NCI-H1436 treated with DMSO at 0.1 percent for 48 hours (cell line): ENCODE results near the gene LRCH3.
"Not testable (repeated sequence)": the region's sequence is repeated elsewhere in the genome, so short reads cannot be mapped to it uniquely, and the experiment has no call there.

Experiments
- DNase-seq: peaks from one replicate; lab custom pipeline; 2025; lab: John Stamatoyannopoulos, UW

LRCH3 gene

DNA sequence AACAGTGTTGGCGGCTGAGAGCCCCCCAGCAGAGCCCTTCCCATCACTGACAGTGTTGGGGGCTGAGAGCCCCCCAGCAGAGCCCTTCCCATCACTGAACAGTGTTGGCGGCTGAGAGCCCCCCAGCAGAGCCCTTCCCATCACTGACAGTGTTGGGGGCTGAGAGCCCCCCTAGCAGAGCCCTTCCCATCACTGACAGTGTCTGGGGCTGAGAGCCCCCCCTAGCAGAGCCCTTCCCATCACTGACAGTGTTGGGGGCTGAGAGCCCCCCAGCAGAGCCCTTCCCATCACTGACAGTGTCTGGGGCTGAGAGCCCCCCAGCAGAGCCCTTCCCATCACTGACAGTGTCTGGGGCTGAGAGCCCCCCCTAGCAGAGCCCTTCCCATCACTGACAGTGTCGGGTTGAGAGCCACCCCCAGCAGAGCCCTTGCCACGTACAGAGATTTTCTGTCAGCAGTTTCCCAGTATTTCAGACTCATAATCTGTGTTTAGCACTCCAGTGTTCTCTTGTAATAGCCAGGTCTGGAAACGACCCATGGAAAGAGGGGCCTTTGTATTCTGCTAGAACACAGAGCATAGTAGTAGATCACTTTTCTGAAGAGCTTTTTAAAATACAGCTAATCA, 96.5 kb downstream of the LRCH3 start:
- not testable (repeated sequence) for DNase-seq

GRCh38 chr3:197888511-197888910, 97.5 kb downstream of the LRCH3 start:
- DNase-seq, result no peak

- no peak for DNase-seq
Measured at GRCh38 chr3:197889204-197889930, 98.3 kb downstream of the LRCH3 start.

- no peak for DNase-seq
Measured at GRCh38 chr3:197890693-197891092, 99.6 kb downstream of the LRCH3 start.

- DNase-seq, result no peak
Measured at GRCh38 chr3:197892162-197892561, 101.1 kb downstream of the LRCH3 start.

GRCh38 chr3:197896421-197896820, 105.4 kb downstream of the LRCH3 start:
- DNase-seq, result no peak

GRCh38 chr3:197899833-197900478, 108.9 kb downstream of the LRCH3 start:
- no peak for DNase-seq

DNA sequence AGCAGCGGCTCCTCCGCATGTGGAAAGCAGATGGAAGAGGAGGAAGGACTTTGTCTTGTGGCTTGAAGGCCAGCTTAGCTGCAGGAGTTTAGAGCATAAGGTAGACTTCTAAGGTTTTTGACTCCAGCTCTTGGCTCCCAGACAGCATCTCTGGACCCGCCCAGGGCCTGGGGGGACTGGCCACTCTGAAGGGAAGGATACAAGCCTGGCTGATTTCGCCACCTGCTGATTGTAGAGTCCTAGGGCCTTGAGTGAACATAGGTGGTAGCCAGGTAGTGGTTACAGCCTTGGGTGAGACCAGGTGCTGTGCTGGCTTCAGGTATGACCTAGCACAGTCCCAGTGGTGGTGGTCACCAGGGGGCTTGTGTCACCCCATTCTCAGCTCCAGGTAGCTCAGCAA, 110.6 kb downstream of the LRCH3 start:
- DNase-seq, result no peak

- DNase-seq, result no peak
Measured at GRCh38 chr3:197906023-197906849, 115.2 kb downstream of the LRCH3 start.

DNA sequence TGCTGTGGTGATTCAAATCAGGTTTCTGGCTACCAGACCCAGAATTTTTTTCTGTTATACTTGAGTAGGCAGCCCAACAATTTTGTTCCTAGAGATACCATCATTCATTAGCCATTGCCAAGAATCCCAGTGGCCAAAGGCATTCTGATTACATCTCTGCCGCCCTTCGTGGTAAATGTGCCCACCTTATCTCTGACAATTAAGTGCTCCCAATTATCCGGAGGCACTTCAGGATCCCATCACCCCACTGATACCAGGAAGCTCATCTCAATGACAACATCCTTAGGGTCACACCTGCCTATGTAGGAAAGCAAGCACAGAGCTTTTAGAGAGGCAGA, 115.8 kb downstream of the LRCH3 start:
- DNase-seq, result no peak

- DNase-seq, result no peak
Measured at GRCh38 chr3:197907196-197907595, 116.1 kb downstream of the LRCH3 start.

- not testable (repeated sequence) for DNase-seq
Measured at GRCh38 chr3:197908550-197908949, 117.5 kb downstream of the LRCH3 start.

DNA sequence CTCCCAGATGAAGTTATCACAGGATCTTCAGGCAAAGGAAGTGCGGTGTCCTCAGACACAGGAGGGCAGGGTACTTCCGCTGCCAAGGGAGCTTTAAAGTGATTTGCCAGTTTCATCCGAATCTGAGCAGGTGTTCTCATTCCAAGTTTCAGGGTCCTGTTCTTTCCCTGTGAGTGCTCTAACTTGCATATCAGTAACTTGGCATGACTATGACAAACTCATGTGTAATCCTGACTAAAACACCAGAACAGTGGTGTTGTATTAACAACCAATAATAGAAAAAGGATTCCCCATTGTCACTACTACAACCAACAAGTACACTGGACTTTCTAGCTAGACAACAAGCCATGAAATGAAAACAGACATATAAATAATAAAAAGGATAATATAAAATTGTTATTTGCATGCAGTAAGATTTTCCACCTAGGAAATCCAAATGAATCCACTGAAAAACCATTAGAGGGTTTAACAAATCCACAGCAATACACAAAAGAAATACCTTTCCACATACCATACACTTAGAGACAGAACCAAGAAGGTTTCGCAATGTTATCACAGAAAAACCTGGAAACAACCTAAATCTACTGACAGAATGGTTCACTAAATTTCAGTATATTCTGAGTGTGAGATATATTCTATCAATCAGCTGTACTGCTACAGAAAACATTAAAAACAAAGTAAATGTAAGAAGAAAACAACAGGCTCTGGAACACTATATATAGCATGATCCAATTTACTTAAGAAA, 118.1 kb downstream of the LRCH3 start:
- no peak for DNase-seq

GRCh38 chr3:197912741-197913476, 121.9 kb downstream of the LRCH3 start:
- DNase-seq, result no peak

DNA sequence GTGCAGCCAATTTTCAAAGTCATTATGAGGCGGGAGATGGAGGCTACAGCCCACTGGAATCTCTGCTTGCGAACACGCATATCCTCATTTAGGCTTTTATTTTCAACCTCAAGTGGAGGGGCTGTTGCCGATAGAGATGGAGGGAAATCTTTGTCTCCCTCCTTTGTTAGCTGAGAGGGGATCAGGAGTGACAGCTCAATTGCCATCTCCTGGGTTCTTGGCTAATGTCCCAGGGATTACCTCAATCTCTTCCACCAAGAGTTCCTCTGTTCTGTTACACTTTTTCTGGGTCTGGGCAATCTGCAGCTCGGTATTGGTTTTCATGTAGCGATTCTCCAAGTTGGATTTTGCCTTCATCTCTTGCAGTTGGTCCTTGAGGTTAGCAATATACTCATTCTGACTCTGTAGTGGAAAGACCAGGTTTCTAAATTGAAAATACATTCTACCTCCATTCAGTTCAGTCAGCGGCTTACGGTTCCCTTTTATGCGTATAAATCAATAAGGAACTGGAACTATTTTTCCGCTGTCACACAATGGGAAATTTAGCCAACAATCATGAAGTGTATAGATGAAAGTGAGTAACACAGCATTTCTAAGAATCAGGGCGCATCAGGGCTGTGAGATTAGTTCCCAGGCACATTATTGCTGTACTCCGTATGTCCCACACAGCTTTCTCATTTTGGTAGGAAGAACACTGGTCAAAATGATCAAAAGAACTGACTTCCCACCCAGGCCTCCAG, 122.8 kb downstream of the LRCH3 start:
- DNase-seq, result no peak

DNA sequence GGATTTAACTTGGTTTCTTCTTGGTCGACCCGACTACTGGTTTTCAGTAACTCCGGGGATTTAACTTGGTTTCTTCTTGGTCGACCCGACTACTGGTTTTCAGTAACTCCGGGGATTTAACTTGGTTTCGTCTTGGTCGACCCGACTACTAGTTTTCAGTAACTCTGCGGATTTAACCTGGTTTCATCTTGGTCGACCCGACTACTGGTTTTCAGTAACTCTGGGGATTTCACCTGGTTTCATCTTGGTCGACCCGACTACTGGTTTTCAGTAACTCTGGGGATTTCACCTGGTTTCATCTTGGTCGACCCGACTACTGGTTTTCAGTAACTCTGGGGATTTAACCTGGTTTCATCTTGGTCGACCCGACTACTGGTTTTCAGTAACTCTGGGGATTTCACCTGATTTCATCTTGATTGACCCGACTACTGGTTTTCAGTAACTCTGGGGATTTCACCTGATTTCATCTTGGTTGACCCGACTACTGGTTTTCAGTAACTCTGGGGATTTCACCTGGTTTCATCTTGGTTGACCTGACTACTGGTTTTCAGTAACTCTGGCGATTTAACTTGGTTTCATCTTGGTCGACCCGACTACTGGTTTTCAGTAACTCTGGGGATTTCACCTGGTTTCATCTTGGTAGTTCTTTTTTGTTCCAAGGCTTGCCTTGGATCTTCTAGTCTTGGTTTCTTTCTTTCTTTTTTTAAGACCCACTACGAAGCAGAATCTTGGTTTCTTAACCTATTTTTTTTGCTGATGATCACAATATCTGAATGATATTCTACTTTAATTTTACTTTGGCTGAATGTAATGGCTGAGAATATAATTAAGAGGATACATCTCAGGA, 130.6 kb downstream of the LRCH3 start:
- DNase-seq, result not testable (repeated sequence)

DNA sequence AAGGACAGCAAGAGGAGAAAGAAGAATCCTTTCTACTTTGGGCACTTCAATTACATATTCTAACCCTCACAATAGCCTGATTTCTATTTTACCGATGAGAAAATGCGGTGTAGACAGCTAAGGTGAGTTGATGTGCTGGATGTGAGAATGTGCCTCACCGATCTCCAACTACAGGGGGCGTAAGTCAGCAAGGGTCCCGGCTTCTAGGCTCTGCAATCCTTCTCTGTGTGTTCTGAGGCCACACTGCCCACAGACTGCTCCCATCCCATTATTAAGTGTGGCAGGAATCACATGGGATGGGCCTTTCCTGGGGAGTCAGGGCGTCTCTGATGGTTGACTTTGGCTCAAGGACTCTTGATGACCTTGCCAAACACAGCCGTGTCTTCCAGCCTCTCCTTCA, 135.4 kb downstream of the LRCH3 start:
- DNase-seq, result no peak

DNA sequence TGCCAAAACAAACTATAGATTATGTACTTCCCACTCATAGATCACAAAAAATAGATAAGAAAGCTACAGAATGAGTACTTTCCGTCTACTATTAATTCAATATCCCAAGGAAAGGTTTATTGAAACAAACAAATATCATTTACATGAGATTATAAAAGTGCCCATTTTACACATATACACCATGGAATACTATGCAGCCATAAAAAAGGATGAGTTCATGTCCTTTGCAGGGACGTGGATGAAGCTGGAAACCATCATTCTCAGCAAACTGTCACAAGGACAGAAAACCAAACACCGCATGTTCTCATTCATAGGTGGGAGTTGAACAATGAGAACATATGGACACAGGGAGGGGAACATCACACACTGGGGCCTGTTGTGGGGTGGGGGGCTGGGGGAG, 136.5 kb downstream of the LRCH3 start:
- not testable (repeated sequence) for DNase-seq

DNA sequence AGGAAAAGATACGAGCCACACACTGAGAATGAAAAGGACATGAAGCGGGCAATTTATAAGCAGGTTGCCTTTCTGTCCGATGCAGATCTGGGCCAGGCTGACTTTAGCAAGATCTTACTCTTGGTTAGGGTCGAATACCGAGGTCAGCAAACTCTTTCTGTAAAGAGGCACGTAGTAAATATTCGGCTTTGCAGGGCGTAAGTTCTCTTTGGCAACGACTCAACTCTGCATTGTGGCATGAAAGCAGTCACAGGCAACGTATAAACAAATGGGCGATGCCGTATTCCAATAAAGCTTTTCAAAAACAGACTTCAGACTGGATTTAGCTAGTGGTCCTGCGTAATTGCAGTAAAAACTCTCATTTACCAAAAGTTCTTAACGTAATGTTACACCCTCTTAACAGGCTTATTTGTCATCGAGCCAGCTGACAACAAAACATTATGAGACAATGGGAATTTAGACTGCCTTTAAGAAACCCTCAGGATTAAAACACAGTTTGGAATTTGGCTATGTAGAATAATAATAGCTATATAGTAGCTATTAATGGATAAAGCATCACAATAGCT, 145.8 kb downstream of the LRCH3 start:
- no peak for DNase-seq
